HL-60 (cell line): ENCODE results near the gene NET1.

ENCODE experiments used
- DNase-seq, 2 experiments: peaks; one replicate each; pipeline ENCODE4 v3.0.0-alpha.2; 2010 to 2020; ENCODE audit warnings: low read depth in 1 of 2, low spot score in 1 of 2
- H3K27ac ChIP-seq: fragments of 250-450 bp; sonication (Bioruptor Pico); replicated peaks from 2 replicates; pipeline ENCODE4 v1.5.1; 2020; ENCODE audit warnings: mild to moderate bottlenecking, moderate library complexity
- H3K27me3 ChIP-seq: fragments of 250-450 bp; sonication (Bioruptor Pico); 2 replicates; pipeline ENCODE4 v1.5.1; 2021; ENCODE audit warnings: mild to moderate bottlenecking, moderate library complexity; ENCODE audit not compliant: insufficient read depth, poor library complexity, severe bottlenecking
- H3K4me3 ChIP-seq: replicated peaks from 2 replicates; pipeline ENCODE4 v1.5.1; 2011; ENCODE audit warnings: mild to moderate bottlenecking, control low read depth, low read length; ENCODE audit not compliant: insufficient read depth
- GABPA ChIP-seq: IDR thresholded peaks from 2 replicates; pipeline ENCODE4 v1.6.1; 2012; ENCODE audit warnings: low read depth
- POLR2AphosphoS5 ChIP-seq: IDR thresholded peaks from 2 replicates; pipeline ENCODE4 v1.6.1; 2012; ENCODE audit warnings: low read depth
- SPI1 ChIP-seq: IDR thresholded peaks from 2 replicates; pipeline ENCODE4 v1.6.1; 2012; ENCODE audit warnings: low read depth, mild to moderate bottlenecking, borderline replicate concordance
- TF ChIP-seq, protein P1 (sequence below): IDR thresholded peaks from 2 replicates; pipeline ENCODE4 v1.6.1; 2012; ENCODE audit warnings: low read depth; ENCODE audit not compliant: insufficient replicate concordance
- TF ChIP-seq, protein P2 (sequence below): IDR thresholded peaks from one replicate; pipeline ENCODE4 v1.5.1; 2011; ENCODE audit warnings: low read length, control low read depth, inconsistent platforms; ENCODE audit not compliant: insufficient read depth

NET1 gene

DNA sequence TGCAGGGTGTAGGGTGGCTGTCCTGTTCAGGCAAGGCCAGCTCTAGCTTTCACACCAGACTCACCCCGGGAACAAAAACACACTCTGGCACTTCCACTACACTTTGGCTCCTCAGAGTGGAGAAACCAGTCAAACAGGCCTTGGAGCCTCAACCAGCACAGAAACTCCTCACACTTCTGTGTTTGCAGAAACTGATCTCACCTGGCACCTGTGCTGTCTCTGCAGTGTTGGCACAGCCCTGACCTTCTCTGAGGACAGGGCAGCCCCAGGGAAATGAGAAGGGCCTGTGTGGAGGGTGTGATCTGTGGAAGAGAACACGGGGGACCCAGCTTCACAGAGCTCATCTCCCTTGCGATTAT lies 91.1 kb downstream of the NET1 start:
- H3K27me3 ChIP-seq: no peaks in the 10 kb centered on the region
- DNase-seq: no peak
- H3K27ac ChIP-seq: no peak overlapping the region
- TF ChIP-seq, protein P1, sequence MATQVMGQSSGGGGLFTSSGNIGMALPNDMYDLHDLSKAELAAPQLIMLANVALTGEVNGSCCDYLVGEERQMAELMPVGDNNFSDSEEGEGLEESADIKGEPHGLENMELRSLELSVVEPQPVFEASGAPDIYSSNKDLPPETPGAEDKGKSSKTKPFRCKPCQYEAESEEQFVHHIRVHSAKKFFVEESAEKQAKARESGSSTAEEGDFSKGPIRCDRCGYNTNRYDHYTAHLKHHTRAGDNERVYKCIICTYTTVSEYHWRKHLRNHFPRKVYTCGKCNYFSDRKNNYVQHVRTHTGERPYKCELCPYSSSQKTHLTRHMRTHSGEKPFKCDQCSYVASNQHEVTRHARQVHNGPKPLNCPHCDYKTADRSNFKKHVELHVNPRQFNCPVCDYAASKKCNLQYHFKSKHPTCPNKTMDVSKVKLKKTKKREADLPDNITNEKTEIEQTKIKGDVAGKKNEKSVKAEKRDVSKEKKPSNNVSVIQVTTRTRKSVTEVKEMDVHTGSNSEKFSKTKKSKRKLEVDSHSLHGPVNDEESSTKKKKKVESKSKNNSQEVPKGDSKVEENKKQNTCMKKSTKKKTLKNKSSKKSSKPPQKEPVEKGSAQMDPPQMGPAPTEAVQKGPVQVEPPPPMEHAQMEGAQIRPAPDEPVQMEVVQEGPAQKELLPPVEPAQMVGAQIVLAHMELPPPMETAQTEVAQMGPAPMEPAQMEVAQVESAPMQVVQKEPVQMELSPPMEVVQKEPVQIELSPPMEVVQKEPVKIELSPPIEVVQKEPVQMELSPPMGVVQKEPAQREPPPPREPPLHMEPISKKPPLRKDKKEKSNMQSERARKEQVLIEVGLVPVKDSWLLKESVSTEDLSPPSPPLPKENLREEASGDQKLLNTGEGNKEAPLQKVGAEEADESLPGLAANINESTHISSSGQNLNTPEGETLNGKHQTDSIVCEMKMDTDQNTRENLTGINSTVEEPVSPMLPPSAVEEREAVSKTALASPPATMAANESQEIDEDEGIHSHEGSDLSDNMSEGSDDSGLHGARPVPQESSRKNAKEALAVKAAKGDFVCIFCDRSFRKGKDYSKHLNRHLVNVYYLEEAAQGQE: no peak
- TF ChIP-seq POLR2AphosphoS5: no peak
- no peak for TF ChIP-seq GABPA
- TF ChIP-seq SPI1: no peak
- TF ChIP-seq, protein P2, sequence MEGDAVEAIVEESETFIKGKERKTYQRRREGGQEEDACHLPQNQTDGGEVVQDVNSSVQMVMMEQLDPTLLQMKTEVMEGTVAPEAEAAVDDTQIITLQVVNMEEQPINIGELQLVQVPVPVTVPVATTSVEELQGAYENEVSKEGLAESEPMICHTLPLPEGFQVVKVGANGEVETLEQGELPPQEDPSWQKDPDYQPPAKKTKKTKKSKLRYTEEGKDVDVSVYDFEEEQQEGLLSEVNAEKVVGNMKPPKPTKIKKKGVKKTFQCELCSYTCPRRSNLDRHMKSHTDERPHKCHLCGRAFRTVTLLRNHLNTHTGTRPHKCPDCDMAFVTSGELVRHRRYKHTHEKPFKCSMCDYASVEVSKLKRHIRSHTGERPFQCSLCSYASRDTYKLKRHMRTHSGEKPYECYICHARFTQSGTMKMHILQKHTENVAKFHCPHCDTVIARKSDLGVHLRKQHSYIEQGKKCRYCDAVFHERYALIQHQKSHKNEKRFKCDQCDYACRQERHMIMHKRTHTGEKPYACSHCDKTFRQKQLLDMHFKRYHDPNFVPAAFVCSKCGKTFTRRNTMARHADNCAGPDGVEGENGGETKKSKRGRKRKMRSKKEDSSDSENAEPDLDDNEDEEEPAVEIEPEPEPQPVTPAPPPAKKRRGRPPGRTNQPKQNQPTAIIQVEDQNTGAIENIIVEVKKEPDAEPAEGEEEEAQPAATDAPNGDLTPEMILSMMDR: no peak
- no peak overlapping the region for H3K4me3 ChIP-seq

DNA sequence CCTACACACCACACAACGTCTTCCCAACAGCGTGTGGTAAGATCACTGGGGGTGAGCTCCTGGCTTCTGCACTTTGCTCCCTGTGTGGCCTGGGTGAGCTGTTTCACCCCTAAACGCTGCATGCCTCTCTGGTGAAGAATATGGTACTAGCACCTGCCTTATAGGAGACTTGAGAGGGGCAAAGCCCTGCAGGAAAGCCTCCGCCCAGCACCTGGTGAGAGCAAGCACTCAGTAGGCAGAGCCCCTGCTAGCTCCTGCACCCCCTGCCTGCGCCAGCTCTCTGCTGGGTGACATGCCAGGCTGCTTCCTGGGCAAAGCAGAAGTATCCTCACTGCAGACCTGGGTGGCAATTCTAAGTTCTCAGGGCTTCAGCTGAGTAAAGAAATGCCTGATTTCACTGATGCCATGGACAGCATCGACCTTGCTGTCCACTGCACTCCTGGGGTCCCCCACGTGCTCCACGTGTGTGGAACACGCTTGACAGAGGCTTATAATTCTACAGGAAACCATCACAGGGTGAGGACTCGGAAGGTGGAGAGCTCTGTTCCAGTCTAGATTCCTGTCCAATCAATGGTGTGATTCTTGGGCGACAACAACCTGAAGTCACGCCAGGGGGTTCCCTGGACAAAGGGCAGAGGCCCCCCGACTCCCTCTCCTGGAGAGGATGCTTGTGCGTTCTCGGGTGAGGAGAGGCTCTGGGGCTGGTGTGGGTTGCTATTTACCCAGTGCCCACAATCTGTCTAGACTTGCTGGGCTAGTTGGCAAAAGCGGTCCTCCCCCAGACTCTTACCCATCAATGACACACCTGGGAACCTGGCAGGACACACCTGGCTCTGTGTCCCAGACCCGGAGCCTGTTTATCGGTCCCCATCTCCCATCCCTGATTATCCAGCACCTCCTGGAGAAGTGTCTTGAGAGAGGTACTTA lies 92.1 kb downstream of the NET1 start:
- TF ChIP-seq SPI1 (no peak), POLR2AphosphoS5 (no peak), GABPA (no peak)
- TF ChIP-seq, protein P1: no peak
- Histone ChIP-seq H3K27me3 (no peaks in the 10 kb centered on the region), H3K27ac (no peak overlapping the region), H3K4me3 (no peak overlapping the region)
- DNase-seq: no peak

DNA sequence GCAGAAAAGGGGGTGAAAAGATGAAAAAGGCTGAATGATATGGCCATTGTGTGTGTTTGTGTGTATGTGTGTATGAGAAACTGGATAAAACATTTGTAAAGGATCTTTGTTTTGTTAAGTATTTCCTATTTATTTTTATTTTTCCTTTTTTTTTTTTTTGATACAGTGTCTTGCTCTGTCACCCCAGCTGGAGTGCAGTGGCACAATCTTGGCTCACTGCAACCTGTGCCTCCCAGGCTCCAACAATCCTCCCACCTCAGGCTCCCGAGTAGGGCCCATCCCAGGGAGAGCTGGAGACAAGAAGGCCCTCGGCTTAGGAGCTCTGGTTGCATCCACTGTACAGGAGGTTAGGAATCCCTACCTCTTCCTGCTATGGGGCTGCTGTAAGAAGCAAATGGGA lies 93.9 kb downstream of the NET1 start:
- Histone ChIP-seq H3K4me3 (no peak overlapping the region), H3K27ac (no peak overlapping the region), H3K27me3 (no peaks in the 10 kb centered on the region)
- TF ChIP-seq, protein P2: no peak
- TF ChIP-seq SPI1 (no peak), GABPA (no peak), POLR2AphosphoS5 (no peak)
- TF ChIP-seq, protein P1: no peak
- no peak for DNase-seq
